Memory B cell (primary cell): Measurements from ENCODE around the gene ZDHHC22.

ENCODE experiments used
- ATAC-seq: fragments of 150-1000 bp; cut with Tn5 transposase; 2 replicates; pipeline ENCODE4 v1.10.0; 2021; ENCODE audit warnings: low read depth, mild to moderate bottlenecking, moderate library complexity
- DNase-seq, 2 donors: peaks; one replicate each; pipeline ENCODE4 v3.0.0; 2022; ENCODE audit warnings: low spot score in 2 of 2
- H3K27ac Mint-ChIP-seq: one replicate; pipeline ENCODE4 v1.8.0; 2022; ENCODE audit warnings: mild to moderate bottlenecking, moderate library complexity, mixed read lengths
- H3K27me3 Mint-ChIP-seq: one replicate; pipeline ENCODE4 v1.8.0; 2022; ENCODE audit warnings: mixed read lengths
- H3K36me3 Mint-ChIP-seq: one replicate; pipeline ENCODE4 v1.8.0; 2022; ENCODE audit warnings: mild to moderate bottlenecking, mixed read lengths
- H3K4me1 Mint-ChIP-seq: one replicate; pipeline ENCODE4 v1.8.0; 2022; ENCODE audit warnings: mixed read lengths
- H3K4me3 Mint-ChIP-seq: one replicate; pipeline ENCODE4 v1.8.0; 2022; ENCODE audit warnings: mild to moderate bottlenecking, moderate library complexity, mixed read lengths
- H3K9me3 Mint-ChIP-seq: one replicate; pipeline ENCODE4 v1.8.0; 2022; ENCODE audit warnings: mixed read lengths

The ZDHHC22 gene

DNA sequence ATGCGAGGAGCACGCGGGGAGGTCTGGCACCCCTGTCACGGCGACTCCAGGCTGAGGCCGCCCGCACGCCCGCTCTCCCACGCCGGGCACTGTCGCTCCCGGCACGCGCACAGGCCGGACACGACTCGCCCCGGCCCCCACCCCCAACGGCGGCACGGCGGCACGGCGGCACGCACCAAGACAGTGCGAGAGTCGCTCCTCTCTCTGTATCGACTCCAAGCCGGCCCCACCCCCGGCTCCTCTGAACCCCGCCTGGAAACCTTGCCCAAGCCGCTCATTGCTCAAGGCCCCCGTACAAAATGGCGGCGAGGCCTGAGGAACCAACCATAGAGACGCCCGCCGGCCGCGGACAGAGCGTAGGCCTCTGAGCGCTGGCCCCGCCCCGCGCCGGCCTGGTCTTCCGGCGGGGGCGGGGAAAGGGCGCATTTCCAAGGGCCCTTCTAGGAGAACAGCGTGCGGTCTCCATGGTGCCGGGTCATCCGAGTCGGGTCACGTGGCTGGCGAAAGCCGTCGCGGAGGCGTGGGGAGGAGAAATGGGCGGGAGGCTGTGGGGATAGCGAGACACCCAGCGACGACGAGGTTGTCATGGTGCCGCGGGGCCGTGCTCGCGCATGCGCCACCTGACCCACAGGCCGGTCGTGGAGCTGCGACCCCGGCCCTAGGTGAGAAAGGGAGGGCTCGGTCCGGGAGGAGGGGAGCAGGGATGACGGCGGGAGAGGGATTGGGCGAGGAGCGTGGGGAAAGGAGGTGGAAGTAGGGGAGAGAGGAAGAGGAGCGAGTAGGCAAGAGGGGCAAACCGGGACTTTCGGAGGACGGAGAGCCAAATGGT lies 43.7 kb downstream of the ZDHHC22 start, which contains the start of gene CIPC:
Gene CIPC (plus strand): TSS at position 559 of the 829 bp plus-strand sequence. CDS start 7,451 bp downstream, outside the sequence.
- Mint-ChIP-seq H3K4me1 (peaks cover 43% of the 10 kb centered on the region), H3K36me3 (peaks cover 3% of the 10 kb centered on the region), H3K4me3 (peak within 1 kb of the TSS; percentile 99), H3K27me3 (no peaks in the 10 kb centered on the region), H3K9me3 (no peaks in the 10 kb centered on the region), H3K27ac (peak within 1 kb of the TSS; percentile 100)
- ATAC-seq (peak; percentile 79), DNase-seq (peak; percentile 93 to 99)

DNA sequence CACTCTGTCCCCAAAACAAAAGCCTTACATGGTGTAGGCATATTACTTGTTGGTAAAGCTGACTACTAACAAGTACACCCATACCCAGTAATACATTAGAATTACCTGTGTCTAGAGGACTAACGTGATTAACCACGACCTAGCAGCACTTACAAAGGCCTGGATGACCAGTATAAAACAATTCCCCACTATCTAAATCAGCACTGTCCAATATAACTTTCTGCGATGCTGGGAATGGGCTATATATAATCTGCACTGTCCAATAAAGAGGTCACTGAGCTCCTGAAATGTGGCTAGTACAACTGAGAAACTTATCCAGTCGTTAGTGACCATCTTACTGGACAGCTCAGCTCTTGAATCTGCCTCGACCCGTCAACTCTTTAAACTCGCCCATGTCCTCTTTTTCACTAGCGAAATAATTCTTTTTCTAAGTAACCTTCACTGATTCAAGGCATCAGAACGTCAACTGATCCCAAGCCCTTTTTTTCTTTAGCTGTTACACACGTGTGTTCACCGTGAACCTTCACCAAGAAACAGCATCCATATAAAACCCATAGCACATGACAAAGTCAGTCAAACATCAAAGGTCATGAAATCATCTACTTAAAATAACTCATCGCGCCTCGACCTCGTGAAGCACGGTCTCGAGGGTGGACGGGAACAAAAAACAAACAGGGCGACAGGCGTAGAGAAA lies 44.4 kb downstream of the ZDHHC22 start:
- Mint-ChIP-seq H3K36me3 (peaks cover 3% of the 10 kb centered on the region), H3K27ac (peak overlapping the region; percentile 100), H3K27me3 (no peaks in the 10 kb centered on the region), H3K9me3 (no peaks in the 10 kb centered on the region), H3K4me1 (peaks cover 43% of the 10 kb centered on the region), H3K4me3 (peak overlapping the region; percentile 99)
- DNase-seq (no peak), ATAC-seq (peak; percentile 13)

DNA sequence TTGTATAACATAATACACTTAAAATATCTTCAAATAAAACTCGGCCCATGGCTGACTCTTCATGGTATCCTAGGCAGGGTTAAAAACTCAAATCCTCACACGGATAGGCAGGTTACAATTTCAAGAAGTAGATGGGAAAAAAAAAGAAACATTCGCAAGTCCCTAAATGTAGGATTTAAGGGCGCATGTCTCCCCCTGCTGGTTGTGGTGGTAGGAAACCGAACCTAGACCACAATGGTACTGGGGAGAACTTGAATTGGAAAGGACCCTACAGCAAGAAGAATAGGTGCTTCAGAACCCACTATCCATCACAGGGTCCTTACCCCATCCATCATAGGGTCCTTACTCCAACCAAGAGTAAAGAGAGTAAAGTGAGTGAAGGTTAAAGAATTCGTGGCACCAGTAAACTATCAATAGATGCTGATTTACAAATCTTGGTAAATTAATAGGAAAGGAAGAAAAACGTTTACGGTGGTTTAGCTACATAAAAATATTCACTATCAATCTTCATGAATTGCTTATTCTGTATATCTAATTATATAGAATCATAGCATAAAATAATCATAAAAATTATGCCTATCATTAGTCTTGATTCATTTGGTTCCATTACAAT lies 46.8 kb downstream of the ZDHHC22 start:
- peak; percentile 71 to 74 for DNase-seq
- Mint-ChIP-seq H3K36me3 (peaks cover 8% of the 10 kb centered on the region), H3K27ac (peak overlapping the region; percentile 65), H3K9me3 (peaks cover 5% of the 10 kb centered on the region), H3K4me3 (peak overlapping the region; percentile 45), H3K4me1 (peaks cover 26% of the 10 kb centered on the region), H3K27me3 (no peaks in the 10 kb centered on the region)
- no peak for ATAC-seq

- DNase-seq (no peak), ATAC-seq (no peak)
- no peak overlapping the region for H3K4me3 Mint-ChIP-seq
- peaks cover 10% of the 10 kb centered on the region for H3K4me1 Mint-ChIP-seq
- peaks cover 5% of the 10 kb centered on the region for H3K9me3 Mint-ChIP-seq
- H3K36me3 Mint-ChIP-seq = peaks cover 5% of the 10 kb centered on the region
- H3K27ac Mint-ChIP-seq = no peak overlapping the region
- H3K27me3 Mint-ChIP-seq = no peaks in the 10 kb centered on the region
Measured at GRCh38 chr14:77092676-77093075, 48.9 kb downstream of the ZDHHC22 start.

GRCh38 chr14:77091518-77091917 lies 50.1 kb downstream of the ZDHHC22 start:
- H3K4me1 Mint-ChIP-seq = peaks cover 8% of the 10 kb centered on the region
- H3K27me3 Mint-ChIP-seq = peaks cover 1% of the 10 kb centered on the region
- no peak for ATAC-seq
- no peak overlapping the region for H3K4me3 Mint-ChIP-seq
- peaks cover 5% of the 10 kb centered on the region for H3K36me3 Mint-ChIP-seq
- no peak for DNase-seq
- H3K27ac Mint-ChIP-seq = no peak overlapping the region
- peaks cover 5% of the 10 kb centered on the region for H3K9me3 Mint-ChIP-seq

- no peak for DNase-seq
- Mint-ChIP-seq H3K4me1 (peaks cover 13% of the 10 kb centered on the region), H3K36me3 (peaks cover 5% of the 10 kb centered on the region), H3K27ac (no peak overlapping the region), H3K4me3 (no peak overlapping the region), H3K9me3 (peaks cover 5% of the 10 kb centered on the region), H3K27me3 (peaks cover 4% of the 10 kb centered on the region)
- ATAC-seq = no peak
Measured at GRCh38 chr14:77088645-77089044, 52.9 kb downstream of the ZDHHC22 start.

- no peak for ATAC-seq
- H3K4me3 Mint-ChIP-seq = no peak overlapping the region
- DNase-seq = no peak
- peaks cover 5% of the 10 kb centered on the region for H3K9me3 Mint-ChIP-seq
- H3K36me3 Mint-ChIP-seq = peaks cover 5% of the 10 kb centered on the region
- H3K27ac Mint-ChIP-seq = peak overlapping the region; percentile 21
- H3K4me1 Mint-ChIP-seq = peaks cover 12% of the 10 kb centered on the region
- peaks cover 4% of the 10 kb centered on the region for H3K27me3 Mint-ChIP-seq
Measured at GRCh38 chr14:77088219-77088618, 53.4 kb downstream of the ZDHHC22 start.

DNA sequence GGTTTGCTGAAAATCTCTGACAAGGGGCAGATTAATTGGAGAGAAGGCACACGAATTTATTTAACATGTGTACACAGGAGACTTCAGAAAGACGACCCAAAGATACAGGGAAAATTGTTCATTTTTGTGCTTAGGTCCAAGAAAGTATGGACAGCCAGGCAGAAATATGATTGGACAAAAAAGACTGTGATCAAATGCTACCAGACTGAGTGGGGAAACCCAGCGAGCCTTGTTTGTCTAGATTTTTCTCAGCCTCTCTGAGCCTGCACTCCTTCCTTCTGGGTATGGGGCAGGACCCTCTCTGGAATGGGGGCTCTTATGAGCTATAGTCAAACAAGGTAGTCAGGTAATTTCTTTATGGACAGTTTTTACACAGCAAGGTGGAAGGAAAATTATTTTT lies 54.0 kb downstream of the ZDHHC22 start:
- ATAC-seq = no peak

DNA sequence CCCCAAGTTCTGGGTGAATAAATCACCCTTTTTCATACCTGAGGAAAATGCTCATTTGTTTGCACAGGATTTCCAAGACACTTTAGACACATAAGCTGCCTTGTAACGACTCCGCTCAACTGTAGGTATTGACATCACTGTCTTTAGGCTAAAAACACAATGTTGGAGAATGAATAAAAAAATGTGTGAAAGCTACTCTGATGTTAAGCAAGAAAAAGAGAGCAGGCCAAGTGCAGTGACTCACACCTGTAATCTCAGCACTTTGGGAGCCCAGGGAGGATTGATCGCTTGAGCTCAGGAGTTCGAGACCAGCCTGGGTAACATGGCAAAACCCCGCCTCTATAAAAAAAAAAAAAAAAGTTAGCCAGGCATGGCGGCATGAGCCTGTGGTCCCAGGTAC lies 54.6 kb downstream of the ZDHHC22 start:
- DNase-seq (no peak), ATAC-seq (no peak)
- no peak overlapping the region for H3K4me3 Mint-ChIP-seq
- peaks cover 15% of the 10 kb centered on the region for H3K4me1 Mint-ChIP-seq
- peaks cover 4% of the 10 kb centered on the region for H3K27me3 Mint-ChIP-seq
- H3K36me3 Mint-ChIP-seq = peaks cover 5% of the 10 kb centered on the region
- peaks cover 5% of the 10 kb centered on the region for H3K9me3 Mint-ChIP-seq
- H3K27ac Mint-ChIP-seq = peak overlapping the region; percentile 89

More for the DNA sequence above, 54.0 kb downstream of the ZDHHC22 start:
- H3K27me3 Mint-ChIP-seq = peaks cover 4% of the 10 kb centered on the region
- H3K36me3 Mint-ChIP-seq = peaks cover 5% of the 10 kb centered on the region
- no peak for DNase-seq
- peak overlapping the region; percentile 21 for H3K27ac Mint-ChIP-seq
- peaks cover 12% of the 10 kb centered on the region for H3K4me1 Mint-ChIP-seq
- H3K4me3 Mint-ChIP-seq = no peak overlapping the region
- H3K9me3 Mint-ChIP-seq = peaks cover 5% of the 10 kb centered on the region

DNA sequence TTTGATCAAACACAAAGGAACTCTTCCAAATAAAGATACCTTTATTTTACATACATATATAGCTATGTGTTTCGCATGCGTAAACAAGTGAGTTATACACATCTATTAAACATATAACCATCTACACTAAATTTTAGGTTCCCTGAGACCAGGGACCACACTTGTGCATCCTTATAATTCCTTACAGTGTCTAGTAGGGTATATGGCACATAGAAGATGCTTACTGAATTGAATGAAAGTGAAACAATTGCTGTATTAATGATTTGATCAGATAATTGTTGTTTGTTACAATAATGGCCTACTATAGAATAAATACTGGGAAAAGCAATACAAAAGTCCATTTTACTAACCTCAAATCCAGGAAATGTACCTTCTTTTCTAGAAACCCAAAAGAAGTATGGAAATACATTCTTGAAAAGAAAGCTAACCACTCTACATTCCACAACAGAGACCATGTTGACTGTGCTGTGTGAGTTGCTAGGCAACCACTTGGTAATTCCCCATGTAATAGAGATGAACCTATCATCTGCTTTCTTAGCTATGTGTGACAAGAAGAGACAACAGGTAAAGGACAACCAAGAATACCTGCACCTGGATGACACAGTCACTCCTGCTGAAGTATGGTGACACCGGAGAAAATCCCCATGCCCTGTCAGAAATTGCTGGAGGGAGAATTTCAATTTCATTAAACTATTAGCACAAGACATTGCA lies 55.4 kb downstream of the ZDHHC22 start:
- Mint-ChIP-seq H3K27ac (peak overlapping the region; percentile 89), H3K4me1 (peaks cover 17% of the 10 kb centered on the region)
- DNase-seq = no peak

DNA sequence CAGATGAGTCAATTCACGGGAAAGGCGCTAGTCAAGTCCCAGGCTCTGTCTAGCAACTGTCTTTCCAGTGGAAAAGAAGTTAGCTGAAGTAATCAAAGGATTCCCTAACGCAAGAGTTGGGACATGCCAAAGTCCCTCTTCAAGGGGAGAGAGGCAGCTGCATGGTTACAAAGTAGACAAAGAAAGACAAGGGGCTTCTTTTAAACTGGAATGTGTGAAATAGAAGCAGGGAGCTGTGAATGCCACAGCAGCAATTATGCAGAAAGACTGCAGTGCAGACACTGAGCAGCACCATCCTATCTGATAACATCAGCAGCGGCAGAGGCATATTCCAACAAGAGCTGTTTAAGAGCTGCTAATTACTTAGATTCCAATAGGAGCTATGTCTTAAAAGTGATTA lies 56.1 kb downstream of the ZDHHC22 start:
- H3K4me3 Mint-ChIP-seq = no peak overlapping the region
- no peaks in the 10 kb centered on the region for H3K9me3 Mint-ChIP-seq
- peak overlapping the region; percentile 89 for H3K27ac Mint-ChIP-seq
- no peak for DNase-seq
- H3K4me1 Mint-ChIP-seq = peaks cover 20% of the 10 kb centered on the region
- peaks cover 4% of the 10 kb centered on the region for H3K27me3 Mint-ChIP-seq
- H3K36me3 Mint-ChIP-seq = no peaks in the 10 kb centered on the region
- no peak for ATAC-seq

More for the DNA sequence above, 55.4 kb downstream of the ZDHHC22 start:
- Mint-ChIP-seq H3K9me3 (peaks cover 2% of the 10 kb centered on the region), H3K4me3 (no peak overlapping the region), H3K27me3 (peaks cover 4% of the 10 kb centered on the region), H3K36me3 (peaks cover 1% of the 10 kb centered on the region)
- peak; percentile 92 for ATAC-seq

- Mint-ChIP-seq H3K4me3 (no peak overlapping the region), H3K9me3 (peaks cover 2% of the 10 kb centered on the region), H3K27ac (peak overlapping the region; percentile 89), H3K36me3 (no peaks in the 10 kb centered on the region), H3K27me3 (peaks cover 4% of the 10 kb centered on the region), H3K4me1 (peaks cover 20% of the 10 kb centered on the region)
- DNase-seq (no peak), ATAC-seq (no peak)
Measured at GRCh38 chr14:77084985-77085384, 56.6 kb downstream of the ZDHHC22 start.

- Mint-ChIP-seq H3K27me3 (peaks cover 4% of the 10 kb centered on the region), H3K9me3 (peaks cover 2% of the 10 kb centered on the region), H3K36me3 (peaks cover 2% of the 10 kb centered on the region), H3K27ac (peak overlapping the region; percentile 49), H3K4me1 (peaks cover 22% of the 10 kb centered on the region), H3K4me3 (no peak overlapping the region)
- no peak for DNase-seq
- no peak for ATAC-seq
Measured at GRCh38 chr14:77083082-77083481, 58.5 kb downstream of the ZDHHC22 start.
